Breast epithelium (tissue), 4 donors: ENCODE results near the gene ZNF425. TPM values are rescaled to one million over a fixed set of nuclear protein-coding genes. Genes with fewer than 3 reads are reported as not detected.
"Not testable (repeated sequence)": the region's sequence is repeated elsewhere in the genome, so short reads cannot be mapped to it uniquely, and the experiment has no call there.

Experiments used
- DNase-seq, 2 donors: peaks; one replicate each; pipeline ENCODE4 v3.0.0-alpha.2; 2019; ENCODE audit warnings: low spot score in 2 of 2
- H3K27ac ChIP-seq, 2 donors: fragments of 200-600 bp; sonication (generic) in 1 of 2; one replicate each; pipeline ENCODE4 v1.5.1; 2016 to 2019; ENCODE audit warnings: mild to moderate bottlenecking in 1 of 2
- H3K27me3 ChIP-seq, 2 donors: fragments of 200-600 bp; sonication (generic) in 1 of 2; one replicate each; pipeline versions ENCODE4 v1.5.1 to v1.6.0; 2017 to 2019; ENCODE audit warnings: control low read depth in 1 of 2, mild to moderate bottlenecking in 1 of 2
- H3K36me3 ChIP-seq: fragments of 200-600 bp; one replicate; pipeline ENCODE4 v1.5.1; 2019
- H3K4me1 ChIP-seq, 2 donors: fragments of 200-600 bp; sonication (generic); one replicate each; pipeline ENCODE4 v1.5.1; 2016 to 2019; ENCODE audit warnings: control low read depth in 1 of 2
- H3K4me3 ChIP-seq, 3 donors: fragments of 200-600 bp; sonication (generic); 1 replicate in 2 of 3; 2 replicates in 1 of 3; pipeline ENCODE4 v1.5.1; 2016 to 2019; ENCODE audit warnings: mild to moderate bottlenecking in 3 of 3, moderate library complexity in 2 of 3
- H3K9me3 ChIP-seq, 2 donors: fragments of 200-600 bp; sonication (generic) in 1 of 2; one replicate each; pipeline ENCODE4 v1.5.1; 2016 to 2019; ENCODE audit warnings: control low read depth in 1 of 2
- CTCF ChIP-seq, 3 donors: fragments of 450-650 bp; IDR thresholded peaks; one replicate each; pipeline ENCODE4 v1.5.1; 2016 to 2017; ENCODE audit warnings: antibody characterized with exemption in 3 of 3, mild to moderate bottlenecking in 3 of 3, moderate library complexity in 3 of 3
- POLR2A ChIP-seq: fragments of 450-650 bp; IDR thresholded peaks from one replicate; pipeline ENCODE4 v1.6.1; 2016; ENCODE audit warnings: antibody characterized with exemption, mild to moderate bottlenecking, moderate library complexity
- POLR2AphosphoS5 ChIP-seq, 3 donors: sonication (generic); formaldehyde crosslinking; IDR thresholded peaks; one replicate each; pipeline ENCODE4 v1.6.1; 2017; ENCODE audit warnings: antibody characterized with exemption in 3 of 3
- intact Hi-C: fragments of 100-400 bp; cut with DNase I; formaldehyde crosslinking; loops from one replicate; pipeline ENCODE4 v1.15.1; 2023; ENCODE audit warnings: low total_unique reads
- total RNA-seq, 3 donors: library from RNA; depleted of rRNA; stranded (reverse); fragments of >200 nt; gene quantifications; one replicate each; pipeline ENCODE4 v1.1.0, GENCODE V29; 2016

ZNF425 gene
- total RNA-seq, 3 donors from 2014 or later: 2.1 to 4.7 (median 2.6) TPM

DNA sequence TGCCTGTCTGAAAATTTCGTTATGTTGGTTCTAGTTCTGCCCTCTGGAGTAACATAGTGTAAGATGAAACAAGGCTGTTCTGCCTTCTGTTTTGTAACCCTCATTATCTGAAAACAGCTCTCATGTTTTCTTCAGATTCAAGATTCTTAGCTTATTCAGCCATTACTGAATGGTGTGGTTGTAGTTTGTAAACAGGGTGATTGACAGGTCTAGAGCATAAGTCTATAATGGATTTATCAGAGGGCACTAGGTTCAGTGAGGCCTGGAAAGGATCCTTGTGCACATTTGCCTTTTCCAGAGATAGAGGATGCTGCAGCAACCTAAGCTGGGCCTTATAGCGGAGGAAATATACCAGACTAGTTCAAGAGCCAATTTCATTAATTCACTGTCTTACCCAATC, 27.2 kb upstream of the ZNF425 start:
- intact Hi-C loops: no loop called here
- TF ChIP-seq POLR2A: no peak
- TF ChIP-seq CTCF (IDR thresholded peaks at IDR 0.05): no peak
- no peak for TF ChIP-seq POLR2AphosphoS5 (IDR thresholded peaks at IDR 0.05)
- H3K27me3 ChIP-seq: no peaks in the 10 kb centered on the region
- H3K4me3 ChIP-seq: no peak overlapping the region
- H3K4me1 ChIP-seq: no peaks in the 10 kb centered on the region
- H3K27ac ChIP-seq: no peak overlapping the region
- H3K36me3 ChIP-seq: no peaks in the 10 kb centered on the region
- DNase-seq: no peak
- no peaks in the 10 kb centered on the region for H3K9me3 ChIP-seq

GRCh38 chr7:149150981-149151380, 24.9 kb upstream of the ZNF425 start:
- intact Hi-C loops: no loop called here
- Histone ChIP-seq H3K4me1 (no peaks in the 10 kb centered on the region), H3K27me3 (no peaks in the 10 kb centered on the region), H3K27ac (no peak overlapping the region), H3K9me3 (no peaks in the 10 kb centered on the region), H3K4me3 (no peak overlapping the region), H3K36me3 (no peaks in the 10 kb centered on the region)
- no peak for TF ChIP-seq POLR2A
- DNase-seq: no peak

- no peaks in the 10 kb centered on the region for H3K36me3 ChIP-seq
- no peaks in the 10 kb centered on the region for H3K27me3 ChIP-seq
- H3K9me3 ChIP-seq: no peaks in the 10 kb centered on the region
- H3K4me3 ChIP-seq: peak overlapping the region; percentile 74 to 91 (median 82)
- no peaks in the 10 kb centered on the region for H3K4me1 ChIP-seq
- intact Hi-C loops: no loop called here
- TF ChIP-seq CTCF (IDR thresholded peaks at IDR 0.05) (no peak), POLR2AphosphoS5 (IDR thresholded peaks at IDR 0.05) (no peak), POLR2A (no peak)
- peak in 1 of 2 donors; percentile 57 for DNase-seq
- peak overlapping the region; percentile 85 to 95 for H3K27ac ChIP-seq
Measured at GRCh38 chr7:149147752-149148653, 21.9 kb upstream of the ZNF425 start.

DNA sequence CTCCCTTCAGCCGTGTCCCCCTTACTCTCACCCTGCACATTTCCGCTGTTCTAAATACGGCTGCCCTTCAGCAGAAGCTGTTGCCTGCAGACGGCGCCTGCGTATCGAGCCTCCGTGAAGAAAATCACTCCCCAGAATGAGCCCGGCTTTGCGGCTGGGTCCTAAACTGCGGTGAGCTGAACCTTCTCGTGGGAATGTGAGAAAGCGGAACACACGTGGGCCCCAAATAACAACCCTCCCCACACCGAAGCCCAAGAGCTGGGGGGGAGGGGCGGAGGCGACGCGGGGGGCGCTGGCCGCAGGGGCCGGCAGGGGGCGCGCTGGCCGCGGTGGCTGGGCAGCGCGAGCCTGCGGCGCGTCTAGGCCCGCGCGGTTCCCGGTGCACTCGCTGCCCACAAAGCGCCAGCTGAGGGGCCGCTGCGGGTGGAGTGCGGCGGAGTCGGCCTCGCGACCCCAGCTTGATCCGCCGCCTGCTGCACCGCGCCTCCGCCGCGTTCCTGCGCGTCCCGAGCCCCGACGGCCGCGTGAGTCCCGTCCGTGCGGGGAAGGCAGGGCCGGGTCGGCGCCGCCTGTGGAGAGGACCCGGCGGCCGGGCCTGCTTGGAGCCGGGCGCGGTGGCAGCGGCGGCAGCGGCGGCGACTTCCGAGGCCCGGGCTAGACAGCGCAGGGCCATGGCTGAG, 21.1 kb upstream of the ZNF425 start, which contains the start of gene ZNF398:
Gene ZNF398 (plus strand): TSS at position 382 of the 680 bp plus-strand sequence. CDS start 290 bp downstream, at position 672.
- Histone ChIP-seq H3K27me3 (no peaks in the 10 kb centered on the region), H3K4me3 (peak within 1 kb of the TSS; percentile 74 to 91 (median 82)), H3K27ac (peak within 1 kb of the TSS; percentile 85 to 95), H3K9me3 (no peaks in the 10 kb centered on the region), H3K4me1 (no peaks in the 10 kb centered on the region), H3K36me3 (no peaks in the 10 kb centered on the region)
- intact Hi-C loops: no loop called here
- TF ChIP-seq POLR2AphosphoS5 (IDR thresholded peaks at IDR 0.05) (peak in 2 of 3 donors; percentile 18 to 24), CTCF (IDR thresholded peaks at IDR 0.05) (peak in 2 of 3 donors; percentile 36 to 60), POLR2A (no peak)
- peak; percentile 37 to 66 for DNase-seq

- TF ChIP-seq POLR2A (no peak), POLR2AphosphoS5 (IDR thresholded peaks at IDR 0.05) (peak in 2 of 3 donors; percentile 20 to 33)
- Histone ChIP-seq H3K36me3 (no peaks in the 10 kb centered on the region), H3K27ac (peak overlapping the region; percentile 72 to 85), H3K4me3 (no peak overlapping the region), H3K27me3 (no peaks in the 10 kb centered on the region), H3K4me1 (no peaks in the 10 kb centered on the region), H3K9me3 (no peaks in the 10 kb centered on the region)
- DNase-seq: peak in 1 of 2 donors; percentile 44
- intact Hi-C loops: no loop called here
Measured at GRCh38 chr7:149145031-149145845, 19.1 kb upstream of the ZNF425 start.

- DNase-seq, H3K36me3 ChIP-seq, H3K27me3 ChIP-seq, H3K4me1 ChIP-seq, H3K4me3 ChIP-seq, H3K9me3 ChIP-seq, intact Hi-C loops: not testable (repeated sequence)
- peak overlapping the region; percentile 70 to 72 for H3K27ac ChIP-seq
Measured at GRCh38 chr7:149144436-149144922, 18.4 kb upstream of the ZNF425 start.
